HG02852 (cell line): ENCODE data around the gene RAB10.
"Not testable (repeated sequence)": the region's sequence is repeated elsewhere in the genome, so short reads cannot be mapped to it uniquely, and the experiment has no call there.

Experiments
- ATAC-seq: cut with Tn5 transposase; IDR thresholded peaks from one replicate; pipeline ENCODE4 v1.9.1; 2021; ENCODE audit warnings: mild to moderate bottlenecking, moderate library complexity; ENCODE audit not compliant: unreplicated experiment

Gene RAB10

GRCh38 chr2:26033818-26034636 is at the start of gene RAB10:
RAB10 (plus strand) TSS chr2:26034084; CDS start chr2:26034609, 525 bp downstream.
- peak; percentile 79 for ATAC-seq

GRCh38 chr2:25988134-25988533 is 45.8 kb upstream of the RAB10 start:
- no peak for ATAC-seq

GRCh38 chr2:25989154-25989553 is 44.7 kb upstream of the RAB10 start:
- ATAC-seq: no peak

- no peak for ATAC-seq
These were observed 41.9 kb upstream of the RAB10 start for GRCh38 chr2:25991965-25992364.

- no peak for ATAC-seq
These were observed 41.3 kb upstream of the RAB10 start for GRCh38 chr2:25992556-25992955.

GRCh38 chr2:25993049-25993448 is 40.8 kb upstream of the RAB10 start:
- ATAC-seq: no peak

GRCh38 chr2:25994509-25994908 is 39.4 kb upstream of the RAB10 start:
- no peak for ATAC-seq

- no peak for ATAC-seq
These were observed 37.0 kb upstream of the RAB10 start for GRCh38 chr2:25996844-25997243.

- not testable (repeated sequence) for ATAC-seq
These were observed 35.0 kb upstream of the RAB10 start for GRCh38 chr2:25998816-25999383.

GRCh38 chr2:25999406-25999805 is 34.5 kb upstream of the RAB10 start:
- not testable (repeated sequence) for ATAC-seq

- ATAC-seq: no peak
These were observed 33.3 kb upstream of the RAB10 start for GRCh38 chr2:26000561-26001082.

- no peak for ATAC-seq
These were observed 32.0 kb upstream of the RAB10 start for GRCh38 chr2:26001743-26002351.

GRCh38 chr2:26002632-26003310 is 31.1 kb upstream of the RAB10 start:
- ATAC-seq: no peak

GRCh38 chr2:26008095-26008494 is 25.8 kb upstream of the RAB10 start:
- no peak for ATAC-seq

- ATAC-seq: no peak
These were observed 24.9 kb upstream of the RAB10 start for GRCh38 chr2:26008851-26009566.

- ATAC-seq: no peak
These were observed 24.3 kb upstream of the RAB10 start for GRCh38 chr2:26009567-26009963.

GRCh38 chr2:26010943-26011342 is 22.9 kb upstream of the RAB10 start:
- no peak for ATAC-seq

GRCh38 chr2:26011609-26011989 is 22.3 kb upstream of the RAB10 start:
- no peak for ATAC-seq

GRCh38 chr2:26011990-26012856 is 21.7 kb upstream of the RAB10 start:
- no peak for ATAC-seq

- ATAC-seq: no peak
These were observed 20.2 kb upstream of the RAB10 start for GRCh38 chr2:26013668-26014067.
